Mucosa of gallbladder (tissue), 1 donor: ENCODE results near the gene LPP. TPM values are rescaled to one million over a fixed set of nuclear protein-coding genes. Genes with fewer than 3 reads are reported as not detected.
"Not testable (repeated sequence)": the region's sequence is repeated elsewhere in the genome, so short reads cannot be mapped to it uniquely, and the experiment has no call there.

Experiments
- DNase-seq: peaks from one replicate; pipeline ENCODE4 v3.0.0-alpha.2; 2020; ENCODE audit warnings: low spot score
- total RNA-seq: library from RNA; stranded (reverse); gene quantifications from one replicate; pipeline ENCODE4 v1.2.1, GENCODE V29; 2021
- donor health status: DM: no; HTN: no; CAD: no.

Gene LPP
- total RNA-seq = 478 TPM

- DNase-seq = peak; percentile 76
These were observed at the start of gene LPP for GRCh38 chr3:188154014-188154808. TSS of gene LPP (plus strand) at chr3:188154157. CDS start at chr3:188406121, 251,964 bp downstream.

GRCh38 chr3:188106006-188106405 is 48.0 kb upstream of the LPP start:
- DNase-seq = no peak

GRCh38 chr3:188106454-188106853 is 47.5 kb upstream of the LPP start:
- DNase-seq = no peak

- no peak for DNase-seq
These were observed 46.8 kb upstream of the LPP start for GRCh38 chr3:188106887-188107830.

GRCh38 chr3:188108703-188109412 is 45.1 kb upstream of the LPP start:
- DNase-seq = no peak

GRCh38 chr3:188111002-188111584 is 42.9 kb upstream of the LPP start:
- no peak for DNase-seq

GRCh38 chr3:188113756-188114155 is 40.2 kb upstream of the LPP start:
- DNase-seq = no peak

GRCh38 chr3:188119846-188120245 is 34.1 kb upstream of the LPP start:
- no peak for DNase-seq

- no peak for DNase-seq
These were observed 31.3 kb upstream of the LPP start for GRCh38 chr3:188122571-188123169.

GRCh38 chr3:188123170-188123905 is 30.6 kb upstream of the LPP start:
- DNase-seq = no peak

- DNase-seq = no peak
These were observed 29.8 kb upstream of the LPP start for GRCh38 chr3:188124184-188124583.

GRCh38 chr3:188125076-188125475 is 28.9 kb upstream of the LPP start:
- peak; percentile 14 for DNase-seq

- DNase-seq = no peak
These were observed 27.7 kb upstream of the LPP start for GRCh38 chr3:188126276-188126675.

- no peak for DNase-seq
These were observed 27.0 kb upstream of the LPP start for GRCh38 chr3:188126934-188127333.

- DNase-seq = no peak
These were observed 25.1 kb upstream of the LPP start for GRCh38 chr3:188128905-188129304.

GRCh38 chr3:188131023-188131422 is 22.9 kb upstream of the LPP start:
- DNase-seq = not testable (repeated sequence)

- no peak for DNase-seq
These were observed 20.7 kb upstream of the LPP start for GRCh38 chr3:188133219-188133618.

- no peak for DNase-seq
These were observed 20.3 kb upstream of the LPP start for GRCh38 chr3:188133646-188134045.

GRCh38 chr3:188134079-188134478 is 19.9 kb upstream of the LPP start:
- no peak for DNase-seq

- no peak for DNase-seq
These were observed 19.1 kb upstream of the LPP start for GRCh38 chr3:188134856-188135255.

- no peak for DNase-seq
These were observed 18.7 kb upstream of the LPP start for GRCh38 chr3:188135271-188135670.
